GM10847 (cell line): Measurements from ENCODE around the gene ELOVL2.

Experiments used
- POLR2A ChIP-seq: IDR thresholded peaks from 2 replicates; pipeline ENCODE4 v1.6.1; 2011; ENCODE audit not compliant: insufficient read length; ENCODE audit errors: extremely low read depth

The ELOVL2 gene

GRCh38 chr6:11043961-11044711 lies at the start of gene ELOVL2:
Gene ELOVL2, minus strand, starts transcription at chr6:11044305. Its CDS starts 75 bp downstream, at chr6:11044230.
- no peak for TF ChIP-seq POLR2A

DNA sequence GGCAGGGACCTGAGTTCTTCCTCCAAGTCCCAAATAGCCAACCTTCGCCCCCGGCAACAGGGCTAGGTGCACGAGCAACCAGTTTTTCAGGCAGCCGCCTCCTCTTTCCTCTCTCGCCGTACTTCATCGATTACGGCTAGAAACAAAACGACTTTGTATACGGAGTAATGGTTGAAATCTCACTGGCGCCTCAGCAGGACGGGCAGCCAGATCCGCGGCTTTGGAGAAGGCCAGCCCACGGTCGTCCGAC lies 49.2 kb upstream of the ELOVL2 start:
- peak; percentile 56 for TF ChIP-seq POLR2A

- no peak for TF ChIP-seq POLR2A
These were observed 48.7 kb upstream of the ELOVL2 start for GRCh38 chr6:11092668-11093375.

- TF ChIP-seq POLR2A: no peak
These were observed 45.6 kb upstream of the ELOVL2 start for GRCh38 chr6:11089695-11090094.

DNA sequence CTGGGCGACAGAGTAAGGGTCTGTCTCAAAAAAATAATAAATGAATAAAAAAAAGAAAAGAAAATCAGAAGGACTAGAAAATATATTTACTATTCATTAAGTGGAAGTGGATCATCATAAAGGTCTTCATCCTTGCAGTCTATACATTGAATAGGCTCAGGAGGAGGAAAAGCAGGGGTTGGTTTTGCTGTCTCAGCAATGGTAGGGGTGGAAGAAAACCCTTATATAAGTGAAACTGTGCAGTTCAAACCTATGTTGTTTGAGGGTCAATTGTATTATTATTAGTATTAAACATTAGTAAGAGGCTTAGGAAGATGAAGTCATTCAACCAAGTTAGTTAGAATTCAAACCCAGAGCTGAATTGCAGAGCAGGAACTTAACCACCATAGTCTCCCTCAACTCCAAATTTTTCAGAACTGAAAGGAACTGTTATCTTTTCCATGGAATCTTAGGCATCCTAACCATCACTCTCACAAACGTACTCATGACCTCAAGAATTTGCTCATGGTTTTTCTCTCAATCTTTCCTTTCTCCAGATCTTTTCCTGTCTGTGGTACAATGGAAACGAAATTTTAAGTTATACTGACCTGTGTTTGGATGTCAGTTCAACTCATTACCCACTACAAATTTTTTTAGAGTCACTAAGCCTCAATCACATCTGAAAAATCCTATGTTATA lies 41.8 kb upstream of the ELOVL2 start:
- TF ChIP-seq POLR2A: no peak

DNA sequence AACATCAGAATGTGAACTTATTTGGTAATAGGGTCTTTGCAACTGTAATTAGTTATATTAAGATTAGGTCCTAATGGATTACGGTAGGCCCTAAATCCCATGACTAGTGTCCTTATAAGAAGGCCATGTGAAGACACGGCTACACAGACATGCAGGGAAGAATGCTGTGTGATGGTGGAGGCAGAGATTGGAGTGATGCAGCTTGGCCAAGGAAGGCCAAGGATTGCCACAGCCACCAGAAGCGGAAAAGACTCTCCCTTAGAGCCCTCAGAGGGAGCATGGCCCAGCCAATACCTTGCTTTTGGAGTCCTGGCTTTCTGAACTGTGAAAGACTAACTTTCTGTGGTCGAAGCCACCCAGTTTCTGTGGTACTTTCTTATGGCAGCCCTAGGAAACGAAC lies 39.9 kb upstream of the ELOVL2 start:
- TF ChIP-seq POLR2A: no peak

DNA sequence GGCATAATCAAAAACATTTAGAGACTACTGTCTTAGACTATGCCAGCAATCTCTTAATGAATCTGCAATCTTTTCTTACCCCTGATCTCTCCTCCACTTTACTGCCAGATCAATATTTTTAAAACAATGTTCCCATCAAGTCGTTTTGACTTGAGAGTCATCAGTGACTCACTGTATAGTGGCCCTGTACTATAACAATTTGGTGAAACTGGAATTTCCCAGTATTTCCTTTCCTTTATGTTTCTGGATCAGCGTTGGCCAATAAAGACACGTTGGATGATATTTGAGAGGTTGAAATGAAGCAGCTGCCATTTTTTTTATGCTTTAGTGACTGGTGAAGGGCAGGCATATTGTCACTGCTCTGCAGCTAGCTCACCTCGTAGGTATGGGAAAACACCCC lies 39.4 kb upstream of the ELOVL2 start:
- TF ChIP-seq POLR2A: no peak

- TF ChIP-seq POLR2A: no peak
These were observed 36.2 kb upstream of the ELOVL2 start for GRCh38 chr6:11080296-11080695.

GRCh38 chr6:11078266-11078665 lies 34.2 kb upstream of the ELOVL2 start:
- TF ChIP-seq POLR2A: no peak

GRCh38 chr6:11076540-11076939 lies 32.4 kb upstream of the ELOVL2 start:
- TF ChIP-seq POLR2A: no peak

GRCh38 chr6:11072101-11072500 lies 28.0 kb upstream of the ELOVL2 start:
- no peak for TF ChIP-seq POLR2A

- TF ChIP-seq POLR2A: no peak
These were observed 25.7 kb upstream of the ELOVL2 start for GRCh38 chr6:11069760-11070159.

GRCh38 chr6:11067348-11067747 lies 23.2 kb upstream of the ELOVL2 start:
- no peak for TF ChIP-seq POLR2A

GRCh38 chr6:11066505-11067347 lies 22.6 kb upstream of the ELOVL2 start:
- TF ChIP-seq POLR2A: no peak

- no peak for TF ChIP-seq POLR2A
These were observed 21.5 kb upstream of the ELOVL2 start for GRCh38 chr6:11065436-11066202.

DNA sequence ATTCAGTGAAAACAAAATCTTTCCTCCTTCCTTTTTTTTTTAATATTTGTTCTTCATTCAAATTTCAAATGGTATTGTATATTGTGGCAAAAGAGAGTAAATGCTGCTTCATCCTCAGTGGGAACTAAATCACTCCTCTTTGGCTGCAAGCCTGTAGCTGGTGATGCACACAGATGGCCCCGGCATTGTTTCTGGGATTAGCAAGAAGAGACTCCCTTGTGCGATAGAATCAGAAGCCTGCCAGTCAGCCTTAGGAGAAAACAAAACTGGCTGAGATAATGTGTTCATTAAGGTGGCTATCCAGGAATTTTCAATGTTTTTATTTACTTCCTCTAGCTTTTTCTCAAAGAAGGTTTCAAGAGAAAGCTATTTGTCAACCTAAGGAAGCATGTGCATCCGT lies 20.7 kb upstream of the ELOVL2 start:
- no peak for TF ChIP-seq POLR2A
